A673 (cell line): ENCODE measurements around the gene COA1. TPM values are rescaled to one million over a fixed set of nuclear protein-coding genes. Genes with fewer than 3 reads are reported as not detected.

ENCODE experiments used
- BruUV-seq: library from RNA; stranded (reverse); fragments of 400-500 nt; replicated peaks from 2 replicates; lab custom pipeline; 2021; lab: Mats Ljungman, UMichigan
- CTCF ChIA-PET: fragments of 300-600 bp; sonication (Branson Sonifier 250); formaldehyde crosslinking; loops from one replicate; lab custom pipeline; 2022; ENCODE audit warnings: antibody characterized with exemption; lab: Charles Lee
- POLR2A ChIA-PET: fragments of 300-600 bp; sonication (Branson Sonifier 250); formaldehyde crosslinking; loops from one replicate; lab custom pipeline; 2022; ENCODE audit warnings: antibody characterized with exemption; ENCODE audit not compliant: low non-redundant PET; lab: Charles Lee
- DNase-seq: peaks from one replicate; pipeline ENCODE4 v3.0.0-alpha.2; 2015; ENCODE audit warnings: low spot score
- H3K27ac ChIP-seq: fragments of 200-600 bp; sonication (generic); 2 replicates; pipeline ENCODE4 v1.5.1; 2016; ENCODE audit warnings: mixed run types, low read depth, mild to moderate bottlenecking, mixed read lengths, antibody characterized with exemption, low read length; ENCODE audit not compliant: poor library complexity, severe bottlenecking
- H3K27me3 ChIP-seq: fragments of 200-600 bp; sonication (generic); replicated peaks from 2 replicates; pipeline ENCODE4 v1.6.1; 2017; ENCODE audit warnings: mixed run types, low read depth, mild to moderate bottlenecking, mixed read lengths, antibody characterized with exemption, low read length; ENCODE audit not compliant: insufficient read depth, poor library complexity
- H3K36me3 ChIP-seq: fragments of 200-600 bp; sonication (generic); 2 replicates; pipeline ENCODE4 v1.6.1; 2016; ENCODE audit warnings: mixed run types, mild to moderate bottlenecking, mixed read lengths, antibody characterized with exemption, low read length; ENCODE audit not compliant: insufficient read depth, poor library complexity, severe bottlenecking
- H3K4me1 ChIP-seq: fragments of 200-600 bp; sonication (generic); 2 replicates; pipeline ENCODE4 v1.6.1; 2017; ENCODE audit warnings: mixed run types, mild to moderate bottlenecking, mixed read lengths, antibody characterized with exemption, low read length; ENCODE audit not compliant: insufficient read depth, poor library complexity, severe bottlenecking
- H3K4me3 ChIP-seq: fragments of 200-600 bp; sonication (generic); 2 replicates; pipeline ENCODE4 v1.5.1; 2016; ENCODE audit warnings: low read depth, mixed run types, mild to moderate bottlenecking, mixed read lengths, low read length; ENCODE audit not compliant: poor library complexity, severe bottlenecking
- H3K9me3 ChIP-seq: fragments of 200-600 bp; sonication (generic); 2 replicates; pipeline ENCODE4 v1.6.1; 2016; ENCODE audit warnings: mixed run types, low read depth, mild to moderate bottlenecking, mixed read lengths, antibody characterized with exemption, low read length; ENCODE audit not compliant: poor library complexity, severe bottlenecking
- CTCF ChIP-seq: fragments of 300-800, 200-600 bp; sonication (generic); conservative IDR thresholded peaks from 2 replicates; pipeline ENCODE4 v1.5.1; 2017; ENCODE audit warnings: low read depth, mild to moderate bottlenecking, antibody characterized with exemption, low read length, moderate library complexity, mixed read lengths
- EZH2 ChIP-seq: fragments of 200-600 bp; sonication (generic); IDR thresholded peaks from 2 replicates; pipeline ENCODE4 v1.6.1; 2017; ENCODE audit warnings: borderline replicate concordance, low read depth, mild to moderate bottlenecking, mixed read lengths, antibody characterized with exemption, low read length; ENCODE audit not compliant: poor library complexity, severe bottlenecking
- intact Hi-C: fragments of 100-400 bp; cut with micrococcal nuclease; formaldehyde crosslinking; loops from one replicate; pipeline ENCODE4 v1.10.0; 2022; ENCODE audit not compliant: unreplicated experiment
- total RNA-seq: library from RNA; stranded (reverse); gene quantifications from 2 replicates; pipeline ENCODE4 v1.2.3, GENCODE V29; 2021

Gene COA1
- total RNA-seq, 1 experiment from 2014 or later: 105 TPM

GRCh38 chr7:43648473-43649406 is 80.6 kb downstream of the COA1 start:
- Histone ChIP-seq H3K4me3 (no peak overlapping the region), H3K4me1 (peaks cover 53% of the 10 kb centered on the region), H3K27ac (peak overlapping the region; percentile 84), H3K36me3 (peaks cover 11% of the 10 kb centered on the region), H3K9me3 (no peaks in the 10 kb centered on the region), H3K27me3 (no peaks in the 10 kb centered on the region)
- no peak for DNase-seq
- intact Hi-C loops: no loop called here
- BruUV-seq: no TSS peak
- POLR2A ChIA-PET: interaction anchor here (1.2 kb wide), 1 partner anchor 66 kb away, joined by 3 read pairs; the partner anchor contains the start of gene STK17A
- TF ChIP-seq CTCF (no peak), EZH2 (no peak)
- CTCF ChIA-PET: interaction anchor here (0.9 to 1.0 kb wide), 3 partner anchors 49 to 66 kb away, joined by 3 to 7 read pairs (median 3); partner anchors contain the start of gene STK17A

- CTCF ChIA-PET: interaction anchor here (0.9 to 1.0 kb wide), 3 partner anchors 50 to 65 kb away, joined by 3 to 7 read pairs (median 3); partner anchors contain the start of gene STK17A
- H3K4me1 ChIP-seq: peaks cover 53% of the 10 kb centered on the region
- intact Hi-C loops: no loop called here
- DNase-seq: peak; percentile 95
- H3K27ac ChIP-seq: peak overlapping the region; percentile 84
- TF ChIP-seq EZH2: no peak
- no peak for TF ChIP-seq CTCF
- peaks cover 11% of the 10 kb centered on the region for H3K36me3 ChIP-seq
- POLR2A ChIA-PET: interaction anchor here (1.2 kb wide), 1 partner anchor 65 kb away, joined by 3 read pairs; the partner anchor contains the start of gene STK17A
- H3K27me3 ChIP-seq: no peaks in the 10 kb centered on the region
- H3K4me3 ChIP-seq: no peak overlapping the region
- no TSS peak for BruUV-seq
- H3K9me3 ChIP-seq: no peaks in the 10 kb centered on the region
Observed at GRCh38 chr7:43647673-43648472, 81.5 kb downstream of the COA1 start.

GRCh38 chr7:43647339-43647672 is 82.0 kb downstream of the COA1 start:
- peak; percentile 31 for DNase-seq
- H3K36me3 ChIP-seq: peaks cover 11% of the 10 kb centered on the region
- TF ChIP-seq EZH2 (no peak), CTCF (no peak)
- peak overlapping the region; percentile 84 for H3K27ac ChIP-seq
- H3K4me1 ChIP-seq: peaks cover 53% of the 10 kb centered on the region
- ChIA-PET POLR2A (interaction anchor here (1.2 kb wide), 1 partner anchor 65 kb away, joined by 3 read pairs; the partner anchor contains the start of gene STK17A), CTCF (interaction anchor here (0.9 to 1.0 kb wide), 2 partner anchors 51 to 53 kb away, joined by 3 read pairs; no protein-coding TSS in a partner anchor)
- H3K4me3 ChIP-seq: no peak overlapping the region
- no peaks in the 10 kb centered on the region for H3K27me3 ChIP-seq
- no peaks in the 10 kb centered on the region for H3K9me3 ChIP-seq
- intact Hi-C loops: no loop called here
- TSS peak; percentile 42 for BruUV-seq
